Esophagus squamous epithelium (tissue), 5 donors: Measurements from ENCODE around the gene BUD31. TPM values are rescaled to one million over a fixed set of nuclear protein-coding genes. Genes with fewer than 3 reads are reported as not detected.
A peak's percentile ranks its signal among the peaks of the same experiment; 100 is the strongest.
"Not testable (repeated sequence)": the region's sequence is repeated elsewhere in the genome, so short reads cannot be mapped to it uniquely, and the experiment has no call there.

Source experiments
- DNase-seq: peaks from one replicate; lab custom pipeline; 2025; lab: John Stamatoyannopoulos, UW
- H3K27ac ChIP-seq, 4 donors: fragments of 200-600 bp; sonication (generic); one replicate each; pipeline ENCODE4 v1.5.1; 2016 to 2019; ENCODE audit warnings: mild to moderate bottlenecking in 1 of 4
- H3K27me3 ChIP-seq, 4 donors: fragments of 200-600 bp; sonication (generic); 1 replicate in 3 of 4; 2 replicates in 1 of 4; pipeline versions ENCODE4 v1.5.1 to v1.6.0; 2017 to 2021; ENCODE audit warnings: antibody characterized with exemption in 1 of 4
- H3K36me3 ChIP-seq, 3 donors: fragments of 200-600 bp; sonication (generic); one replicate each; pipeline ENCODE4 v1.5.1; 2016 to 2019
- H3K4me1 ChIP-seq, 3 donors: fragments of 200-600 bp; sonication (generic); one replicate each; pipeline ENCODE4 v1.5.1; 2017 to 2019
- H3K4me3 ChIP-seq, 4 donors: fragments of 200-600 bp; sonication (generic); 1 replicate in 3 of 4; 2 replicates in 1 of 4; pipeline ENCODE4 v1.5.1; 2016 to 2019; ENCODE audit warnings: mild to moderate bottlenecking in 2 of 4, moderate library complexity in 1 of 4
- H3K9me3 ChIP-seq, 3 donors: fragments of 200-600 bp; sonication (generic); one replicate each; pipeline ENCODE4 v1.5.1; 2016 to 2019
- POLR2A ChIP-seq, 4 donors: fragments of 450-650 bp; IDR thresholded peaks; one replicate each; pipeline ENCODE4 v1.6.1; 2017; ENCODE audit warnings: antibody characterized with exemption in 4 of 4, mild to moderate bottlenecking in 4 of 4, moderate library complexity in 3 of 4
- WGBS, 2 donors: methylation state at CpG; one replicate each; pipeline ENCODE4 v1.1.5; 2018; 5-methylcytosine and 5-hydroxymethylcytosine counted together
- intact Hi-C: fragments of 100-400 bp; cut with DNase I; formaldehyde crosslinking; loops from one replicate; pipeline ENCODE4 v1.15.0; 2022
- total RNA-seq, 4 donors: library from RNA; depleted of rRNA; stranded (reverse); fragments of >200 nt; gene quantifications; one replicate each; pipeline ENCODE4 v1.1.0, GENCODE V29; 2016
- TF ChIP-seq, protein P1 (sequence below), 6 experiments: fragments of 450-650 bp in 4 of 6; fragments of 200-600 bp in 2 of 6; sonication (generic) in 2 of 6; IDR thresholded peaks; one replicate each; pipeline ENCODE4 v1.5.1; 2016 to 2019; ENCODE audit warnings: antibody characterized with exemption in 6 of 6, mild to moderate bottlenecking in 4 of 6, moderate library complexity in 4 of 6
- donor health status: DM: yes; HTN: yes; CAD: no.

Gene BUD31
- total RNA-seq, 4 donors from 2014 or later: 46.9 to 59.1 (median 55.9) TPM

DNA sequence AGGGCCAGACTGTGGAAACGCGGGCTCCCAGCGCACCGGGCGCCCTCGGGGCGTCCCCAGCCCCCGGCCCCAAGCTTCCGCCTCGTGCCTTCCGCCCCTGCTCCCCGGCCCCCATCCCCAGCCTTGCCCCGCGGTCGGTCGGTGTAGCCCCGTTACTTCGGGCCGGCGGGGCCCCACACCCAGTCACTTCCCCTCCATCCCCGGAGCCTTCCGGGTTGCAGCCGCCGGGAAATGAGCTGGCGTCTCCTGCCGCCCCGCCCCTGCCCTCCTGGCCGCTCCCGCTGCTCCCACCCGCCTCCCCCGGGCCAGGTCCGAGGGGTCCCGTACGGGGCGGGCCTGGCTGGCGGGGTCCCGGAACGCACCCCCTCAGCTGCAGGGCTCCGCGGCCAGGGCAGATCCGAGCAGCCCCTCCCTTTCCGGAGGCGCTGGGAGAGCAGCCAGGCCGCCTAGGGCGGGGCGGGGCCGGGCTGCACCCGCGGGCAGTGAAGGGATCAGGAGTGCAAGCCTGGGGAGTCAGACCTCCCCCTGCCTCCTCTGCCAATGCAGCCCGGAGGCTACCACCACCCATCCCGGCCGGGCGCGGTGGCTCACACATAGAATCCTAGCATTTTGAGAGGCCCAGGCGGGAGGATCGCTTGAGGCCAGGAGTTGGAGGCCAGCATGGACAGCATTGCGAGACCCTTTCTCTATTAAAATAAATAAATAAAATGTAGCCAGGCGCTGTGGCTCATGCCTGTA, 33.5 kb upstream of the BUD31 start:
- no peaks in the 10 kb centered on the region for H3K9me3 ChIP-seq
- H3K36me3 ChIP-seq: peaks cover 0 to 12% (median 0%) of the 10 kb centered on the region in 3 donors
- DNase-seq: no peak
- no peaks in the 10 kb centered on the region for H3K27me3 ChIP-seq
- H3K4me1 ChIP-seq: peaks cover 19 to 85% (median 29%) of the 10 kb centered on the region in 3 donors
- TF ChIP-seq, protein P1, sequence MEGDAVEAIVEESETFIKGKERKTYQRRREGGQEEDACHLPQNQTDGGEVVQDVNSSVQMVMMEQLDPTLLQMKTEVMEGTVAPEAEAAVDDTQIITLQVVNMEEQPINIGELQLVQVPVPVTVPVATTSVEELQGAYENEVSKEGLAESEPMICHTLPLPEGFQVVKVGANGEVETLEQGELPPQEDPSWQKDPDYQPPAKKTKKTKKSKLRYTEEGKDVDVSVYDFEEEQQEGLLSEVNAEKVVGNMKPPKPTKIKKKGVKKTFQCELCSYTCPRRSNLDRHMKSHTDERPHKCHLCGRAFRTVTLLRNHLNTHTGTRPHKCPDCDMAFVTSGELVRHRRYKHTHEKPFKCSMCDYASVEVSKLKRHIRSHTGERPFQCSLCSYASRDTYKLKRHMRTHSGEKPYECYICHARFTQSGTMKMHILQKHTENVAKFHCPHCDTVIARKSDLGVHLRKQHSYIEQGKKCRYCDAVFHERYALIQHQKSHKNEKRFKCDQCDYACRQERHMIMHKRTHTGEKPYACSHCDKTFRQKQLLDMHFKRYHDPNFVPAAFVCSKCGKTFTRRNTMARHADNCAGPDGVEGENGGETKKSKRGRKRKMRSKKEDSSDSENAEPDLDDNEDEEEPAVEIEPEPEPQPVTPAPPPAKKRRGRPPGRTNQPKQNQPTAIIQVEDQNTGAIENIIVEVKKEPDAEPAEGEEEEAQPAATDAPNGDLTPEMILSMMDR (IDR thresholded peaks at IDR 0.05): peak in 1 of 6 experiments; percentile 5
- TF ChIP-seq POLR2A (IDR thresholded peaks at IDR 0.05): peak in 1 of 4 donors; percentile 54
- intact Hi-C loops: no loop called here
- WGBS, 2 donors: 9 to 14% methylated on average over 9 to 16 of the region's 58 CpGs
- H3K27ac ChIP-seq: peak overlapping the region; percentile 83 to 94 (median 89)
- H3K4me3 ChIP-seq: peak overlapping the region; percentile 61 to 97 (median 80)

DNA sequence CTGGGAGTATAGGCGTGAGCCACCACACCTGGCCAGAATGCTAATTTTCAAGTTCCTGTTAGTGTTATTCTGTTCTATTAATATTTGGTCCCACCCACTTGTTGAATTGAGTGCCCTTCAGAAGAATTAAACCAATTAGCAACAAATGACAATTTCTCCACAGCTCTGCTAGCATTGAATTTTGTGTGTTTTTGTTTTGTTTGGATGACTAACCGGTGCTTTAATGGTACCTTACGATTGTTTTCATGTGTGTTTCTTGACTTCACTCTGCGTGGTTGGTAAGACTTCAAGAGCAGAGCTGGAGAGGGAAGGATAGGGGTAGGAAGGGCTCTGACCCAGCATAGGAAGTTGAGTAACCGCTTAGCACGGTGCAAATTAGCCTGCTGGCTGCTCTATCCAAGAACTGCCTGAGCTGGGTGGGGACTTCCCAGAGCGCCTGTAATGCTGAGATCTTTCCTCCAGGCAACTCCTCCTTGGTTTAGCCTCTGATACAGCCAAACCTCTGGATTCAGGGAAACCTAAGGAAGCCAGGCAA, 29.7 kb upstream of the BUD31 start:
- TF ChIP-seq POLR2A (IDR thresholded peaks at IDR 0.05): no peak
- TF ChIP-seq, protein P1 (IDR thresholded peaks at IDR 0.05): peak in 2 of 6 experiments; percentile 3 to 24

DNA sequence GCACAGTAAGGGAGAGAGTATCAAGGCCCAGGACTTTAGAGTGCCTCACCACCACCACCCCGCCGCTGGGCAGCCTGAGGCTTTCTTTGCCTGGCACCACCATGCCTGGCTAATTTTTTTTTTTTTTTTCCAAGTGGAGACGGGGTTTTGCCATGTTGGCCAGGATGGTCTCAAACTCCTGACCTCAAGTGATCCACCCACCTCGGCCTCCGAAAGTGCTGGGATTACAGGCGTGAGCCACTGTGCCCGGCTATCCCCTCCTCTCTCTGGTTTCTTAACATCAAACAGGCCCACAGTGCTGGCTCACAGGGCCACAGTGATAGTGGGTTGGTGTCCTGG, 29.1 kb upstream of the BUD31 start:
- H3K9me3 ChIP-seq, intact Hi-C loops, DNase-seq, H3K27me3 ChIP-seq: not testable (repeated sequence)
- H3K4me3 ChIP-seq: peak overlapping the region in 3 of 4 donors; percentile 9 to 45 (median 26)
- peaks cover 31 to 74% (median 45%) of the 10 kb centered on the region in 3 donors for H3K4me1 ChIP-seq
- peaks cover 0 to 12% (median 0%) of the 10 kb centered on the region in 3 donors for H3K36me3 ChIP-seq
- H3K27ac ChIP-seq: peak overlapping the region; percentile 76 to 92 (median 82)
- WGBS, 2 donors: 9 to 21% methylated on average over 7 of the region's 7 CpGs

More for the DNA sequence above, 29.7 kb upstream of the BUD31 start:
- intact Hi-C loops: no loop called here
- H3K27me3 ChIP-seq: no peaks in the 10 kb centered on the region
- WGBS, 2 donors: 3 to 10% methylated on average over 5 to 7 of the region's 7 CpGs
- peaks cover 31 to 80% (median 45%) of the 10 kb centered on the region in 3 donors for H3K4me1 ChIP-seq
- peak overlapping the region; percentile 76 to 92 (median 82) for H3K27ac ChIP-seq
- no peaks in the 10 kb centered on the region for H3K9me3 ChIP-seq
- DNase-seq: no peak
- peaks cover 0 to 12% (median 0%) of the 10 kb centered on the region in 3 donors for H3K36me3 ChIP-seq
- H3K4me3 ChIP-seq: peak overlapping the region in 3 of 4 donors; percentile 9 to 45 (median 26)

DNA sequence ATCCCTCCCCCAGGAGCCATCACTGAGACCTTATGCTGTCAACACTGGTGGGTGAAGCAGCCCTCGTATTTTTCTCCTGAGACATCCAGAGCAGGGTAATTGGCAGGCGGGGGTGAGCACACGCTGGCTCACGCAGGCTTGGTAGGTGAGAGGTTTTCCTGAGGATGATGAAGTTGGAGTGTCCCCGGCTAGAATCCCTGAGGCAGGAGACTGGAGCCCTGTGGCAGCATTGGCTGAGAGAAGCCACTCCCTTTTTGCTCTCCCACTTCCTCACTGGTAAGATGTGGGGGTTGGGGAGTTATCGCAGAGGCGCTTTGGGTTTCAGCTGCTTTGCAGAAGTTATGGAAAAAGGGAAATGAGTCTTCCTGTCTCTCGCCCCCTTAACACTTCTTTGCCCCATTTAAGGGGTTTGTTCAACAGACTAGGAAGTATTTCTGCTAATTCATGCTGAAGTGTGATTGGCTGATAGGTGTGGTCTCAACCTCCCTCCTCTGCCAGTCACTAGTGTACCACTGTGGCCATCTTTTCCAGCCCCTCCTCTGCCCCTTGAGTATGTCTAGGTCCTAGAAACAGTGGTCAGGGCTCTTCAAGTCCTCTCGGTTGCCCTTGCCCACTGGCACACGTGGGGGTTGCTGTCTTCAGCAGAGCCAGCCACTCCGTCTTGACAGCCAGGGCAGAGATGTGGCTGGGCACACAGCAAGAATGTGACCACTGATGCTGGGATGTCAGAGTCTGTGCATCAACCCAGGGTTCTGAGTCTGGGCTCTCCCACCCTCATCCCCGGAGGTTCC, 28.5 kb upstream of the BUD31 start:
- intact Hi-C loops: no loop called here
- peaks cover 31 to 69% (median 45%) of the 10 kb centered on the region in 3 donors for H3K4me1 ChIP-seq
- WGBS, 2 donors: 26 to 49% methylated on average over 4 to 8 of the region's 12 CpGs
- peak overlapping the region in 3 of 4 donors; percentile 9 to 45 (median 26) for H3K4me3 ChIP-seq
- DNase-seq: no peak
- H3K27ac ChIP-seq: peak overlapping the region; percentile 76 to 92 (median 82)
- H3K36me3 ChIP-seq: peaks cover 0 to 13% (median 0%) of the 10 kb centered on the region in 3 donors
- no peaks in the 10 kb centered on the region for H3K27me3 ChIP-seq
- TF ChIP-seq, protein P1 (IDR thresholded peaks at IDR 0.05): no peak
- no peak for TF ChIP-seq POLR2A (IDR thresholded peaks at IDR 0.05)
- H3K9me3 ChIP-seq: no peaks in the 10 kb centered on the region

DNA sequence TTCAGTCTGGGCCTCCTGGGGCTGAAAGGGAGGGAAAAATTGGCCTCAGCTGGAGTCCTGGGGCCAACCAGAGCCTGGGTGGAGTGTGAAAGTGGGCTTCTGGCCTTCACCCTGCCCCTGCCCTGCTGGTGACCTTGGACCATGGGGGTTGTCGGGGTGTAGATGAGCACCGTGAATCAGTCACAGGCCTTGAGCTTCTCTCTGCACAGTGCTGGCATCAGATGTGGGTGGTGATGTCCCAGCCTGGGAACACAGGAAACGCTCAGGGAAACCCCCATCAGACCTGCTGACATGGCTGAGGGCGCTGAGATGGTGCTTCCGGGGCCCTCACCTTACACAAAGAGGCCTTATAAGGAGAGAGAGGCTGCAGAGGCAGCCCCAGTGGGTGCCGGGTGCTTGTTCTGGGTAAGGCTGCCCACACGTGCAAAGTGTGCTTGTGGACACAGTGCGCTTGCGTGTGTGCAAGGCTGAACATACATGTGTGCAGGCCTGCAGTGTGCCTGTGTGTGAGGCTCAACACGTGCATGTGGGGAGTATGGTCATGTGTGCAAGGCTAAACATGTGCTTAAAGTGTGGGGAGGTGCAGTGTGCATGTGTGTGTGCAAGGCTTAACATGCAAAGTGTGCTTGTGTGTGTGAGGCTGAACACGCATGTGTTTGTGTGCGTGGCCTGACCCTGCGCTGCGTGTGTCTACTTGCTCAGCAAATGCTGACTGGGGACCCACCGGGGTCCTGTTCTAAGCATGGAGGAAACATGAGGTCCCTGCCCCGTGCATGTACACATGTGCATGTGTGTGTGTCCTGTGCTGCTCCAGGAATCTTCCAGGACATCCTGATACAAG, 27.7 kb upstream of the BUD31 start:
- Histone ChIP-seq H3K27ac (peak overlapping the region; percentile 76 to 92 (median 82)), H3K27me3 (no peaks in the 10 kb centered on the region), H3K4me3 (peak overlapping the region in 2 of 4 donors; percentile 26 to 45), H3K4me1 (peaks cover 29 to 66% (median 40%) of the 10 kb centered on the region in 3 donors), H3K9me3 (no peaks in the 10 kb centered on the region), H3K36me3 (peaks cover 0 to 21% (median 0%) of the 10 kb centered on the region in 3 donors)
- intact Hi-C loops: no loop called here
- 66 to 67% methylated on average over 9 to 10 of the region's 16 CpGs for WGBS, 2 donors
- TF ChIP-seq, protein P1 (IDR thresholded peaks at IDR 0.05): no peak
- no peak for TF ChIP-seq POLR2A (IDR thresholded peaks at IDR 0.05)
- DNase-seq: peak; percentile 55
